Epithelial cell of proximal tubule (primary cell): ENCODE data around the gene MYO18B. TPM values are rescaled to one million over a fixed set of nuclear protein-coding genes. Genes with fewer than 3 reads are reported as not detected.

Experiments used
- DNase-seq: peaks from one replicate; pipeline ENCODE4 v3.0.0-alpha.2; 2011; ENCODE audit warnings: low read depth
- H3K4me3 ChIP-seq: 2 replicates; pipeline ENCODE4 v1.5.1; 2011; ENCODE audit warnings: low read depth, mild to moderate bottlenecking, low read length
- total RNA-seq: library from RNA; depleted of rRNA; stranded (reverse); fragments of >200 nt; gene quantifications from 2 replicates; pipeline ENCODE4 v1.2.3, GENCODE V29; 2015
- TF ChIP-seq, protein P1 (sequence below): conservative IDR thresholded peaks from 2 replicates; pipeline ENCODE4 v1.5.1; 2012; ENCODE audit warnings: low read depth, mild to moderate bottlenecking, low read length

Gene MYO18B
- total RNA-seq, 1 donor from 2014 or later = not detected

GRCh38 chr22:25739659-25740344 lies 2.2 kb upstream of the MYO18B start:
- no peak overlapping the region for H3K4me3 ChIP-seq
- TF ChIP-seq, protein P1, sequence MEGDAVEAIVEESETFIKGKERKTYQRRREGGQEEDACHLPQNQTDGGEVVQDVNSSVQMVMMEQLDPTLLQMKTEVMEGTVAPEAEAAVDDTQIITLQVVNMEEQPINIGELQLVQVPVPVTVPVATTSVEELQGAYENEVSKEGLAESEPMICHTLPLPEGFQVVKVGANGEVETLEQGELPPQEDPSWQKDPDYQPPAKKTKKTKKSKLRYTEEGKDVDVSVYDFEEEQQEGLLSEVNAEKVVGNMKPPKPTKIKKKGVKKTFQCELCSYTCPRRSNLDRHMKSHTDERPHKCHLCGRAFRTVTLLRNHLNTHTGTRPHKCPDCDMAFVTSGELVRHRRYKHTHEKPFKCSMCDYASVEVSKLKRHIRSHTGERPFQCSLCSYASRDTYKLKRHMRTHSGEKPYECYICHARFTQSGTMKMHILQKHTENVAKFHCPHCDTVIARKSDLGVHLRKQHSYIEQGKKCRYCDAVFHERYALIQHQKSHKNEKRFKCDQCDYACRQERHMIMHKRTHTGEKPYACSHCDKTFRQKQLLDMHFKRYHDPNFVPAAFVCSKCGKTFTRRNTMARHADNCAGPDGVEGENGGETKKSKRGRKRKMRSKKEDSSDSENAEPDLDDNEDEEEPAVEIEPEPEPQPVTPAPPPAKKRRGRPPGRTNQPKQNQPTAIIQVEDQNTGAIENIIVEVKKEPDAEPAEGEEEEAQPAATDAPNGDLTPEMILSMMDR = no peak
- DNase-seq = no peak

DNA sequence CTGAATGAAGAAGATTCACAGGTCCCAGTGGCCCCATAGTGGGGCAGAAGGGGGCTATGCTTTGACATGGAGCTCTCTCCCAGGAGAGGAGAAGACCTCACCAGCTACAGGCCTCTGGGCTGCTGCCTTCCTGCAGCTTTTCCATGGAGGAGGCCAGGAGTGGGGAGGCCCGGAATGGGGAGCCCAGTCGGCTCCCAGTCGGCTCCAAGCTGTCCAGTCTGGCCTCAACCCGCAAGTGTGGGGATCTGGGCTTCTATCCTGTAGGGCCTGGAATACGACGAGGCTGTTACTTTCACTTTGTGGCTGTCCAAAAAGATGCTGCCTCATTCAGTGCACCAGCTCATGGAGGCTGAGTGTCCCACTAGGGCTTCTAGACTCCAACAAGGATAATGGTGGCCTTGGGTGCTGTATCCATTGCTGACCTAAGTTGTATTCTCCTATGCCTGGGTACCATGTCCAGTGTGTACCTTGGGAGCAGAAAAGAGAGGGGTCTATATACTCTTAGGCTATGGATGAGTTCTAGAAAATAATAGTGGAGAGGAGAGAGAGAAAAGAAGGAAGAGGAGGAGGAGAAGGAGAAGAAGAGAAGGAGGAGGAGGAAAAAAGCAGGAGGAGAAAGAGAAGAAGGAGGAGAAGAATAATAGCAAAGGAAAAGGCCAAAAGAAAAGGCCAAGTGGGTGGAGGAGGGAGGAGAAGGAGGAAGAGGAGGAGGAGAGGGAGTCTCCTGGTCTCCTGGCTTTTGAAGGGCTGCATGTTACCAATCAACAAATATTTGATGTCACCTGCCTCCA lies 1.1 kb downstream of the MYO18B start:
- no peak overlapping the region for H3K4me3 ChIP-seq
- no peak for DNase-seq
- TF ChIP-seq, protein P1 = no peak

DNA sequence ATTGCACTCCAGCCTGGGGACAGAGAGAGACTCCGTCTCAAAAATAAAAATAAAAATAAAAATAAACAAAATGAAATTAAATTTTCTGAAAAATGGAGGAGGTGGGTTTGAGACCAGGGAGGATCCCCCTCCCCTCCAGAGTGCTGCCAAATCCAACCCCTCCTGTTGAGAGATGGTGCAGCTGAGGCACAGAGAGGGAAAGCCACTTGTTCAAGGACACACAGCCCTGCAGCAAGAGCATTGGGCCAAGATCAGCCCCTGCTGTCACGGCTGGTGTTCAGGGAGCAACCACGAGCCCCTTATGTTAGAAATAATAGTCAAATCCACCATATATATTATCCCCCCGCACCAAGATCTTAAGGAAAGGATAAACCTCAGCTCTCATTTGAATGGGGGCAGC lies 2.7 kb downstream of the MYO18B start:
- H3K4me3 ChIP-seq = no peak overlapping the region
- no peak for DNase-seq
- TF ChIP-seq, protein P1 = no peak

GRCh38 chr22:25745341-25746011 lies 3.5 kb downstream of the MYO18B start:
- TF ChIP-seq, protein P1 = no peak
- DNase-seq = no peak
- H3K4me3 ChIP-seq = no peak overlapping the region

DNA sequence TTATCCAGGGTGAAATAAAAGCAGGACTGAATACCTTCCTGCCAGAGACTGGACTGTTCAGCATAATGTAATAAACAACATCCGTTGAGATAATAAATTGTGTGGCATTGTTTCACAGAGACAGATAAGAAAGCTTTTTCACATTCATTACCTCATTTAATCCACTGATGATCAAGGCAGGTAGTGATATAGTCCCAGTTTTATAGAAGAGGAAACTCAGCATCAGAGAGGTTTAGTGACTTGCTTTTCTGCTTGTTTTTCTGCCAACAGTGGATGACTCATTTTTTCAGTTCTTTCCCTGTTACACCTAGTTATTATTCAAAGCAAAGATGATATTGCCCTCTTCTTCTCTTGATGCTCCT lies 4.0 kb downstream of the MYO18B start:
- DNase-seq = no peak
- TF ChIP-seq, protein P1 = no peak
- H3K4me3 ChIP-seq = no peak overlapping the region

DNA sequence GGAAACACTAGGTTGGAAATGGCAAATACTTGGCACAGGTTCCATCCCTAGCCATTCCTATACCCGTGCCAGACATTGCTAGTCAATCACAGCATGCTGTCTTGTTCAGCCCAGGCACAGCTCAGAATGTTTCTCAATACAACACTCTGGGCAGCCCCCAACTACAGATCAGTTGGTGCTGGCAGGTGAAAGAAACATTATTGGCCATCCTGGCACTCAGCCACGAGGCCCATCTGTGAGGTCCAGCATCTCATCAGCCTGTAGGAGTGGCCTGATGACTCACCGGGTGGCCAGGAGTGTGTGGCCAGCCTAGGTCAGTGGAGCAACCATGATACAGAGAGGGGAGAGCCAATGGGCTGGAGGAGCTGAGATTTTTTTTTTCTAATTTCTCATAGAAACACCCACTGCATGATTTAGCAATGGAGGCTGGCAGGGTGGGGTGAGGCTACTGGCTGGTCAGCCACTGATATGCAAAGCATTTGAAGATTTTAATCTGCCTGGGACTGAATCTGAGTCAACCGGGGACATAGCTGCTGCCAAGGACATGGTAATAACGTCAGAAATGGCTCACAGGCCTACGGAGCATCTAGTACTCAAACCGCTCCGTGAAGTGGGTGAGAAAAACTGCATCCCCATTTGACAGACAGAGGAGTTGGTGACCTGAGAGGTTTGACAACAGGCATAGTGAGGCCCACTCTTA lies 5.4 kb downstream of the MYO18B start:
- H3K4me3 ChIP-seq = no peak overlapping the region
- DNase-seq = peak; percentile 59
- TF ChIP-seq, protein P1 = no peak
